SK-N-SH (cell line): ENCODE data around the gene SORBS2.

Experiments
- CHD2 ChIP-seq: fragments of 150-350 bp; IDR thresholded peaks from 2 replicates; pipeline ENCODE4 v1.6.1; 2018; ENCODE audit warnings: low read length; ENCODE audit not compliant: partially characterized antibody
- CTCF ChIP-seq: fragments of 200-600 bp; sonication (generic); IDR thresholded peaks from 2 replicates; pipeline ENCODE4 v1.6.1; 2017; ENCODE audit warnings: antibody characterized with exemption, mild to moderate bottlenecking, moderate library complexity
- IRF3 ChIP-seq: fragments of 150-350 bp; IDR thresholded peaks from 2 replicates; pipeline ENCODE4 v1.6.1; 2016; ENCODE audit warnings: mild to moderate bottlenecking, low read depth, low read length
- MAX ChIP-seq: IDR thresholded peaks from 2 replicates; pipeline ENCODE4 v1.4.0; 2012; ENCODE audit warnings: low read depth
- SMC3 ChIP-seq: IDR thresholded peaks from 2 replicates; pipeline ENCODE4 v1.6.1; 2012; ENCODE audit warnings: low read depth, low read length, improper control_type of control experiment

GRCh38 chr4:185660340-185660739 is 151.7 kb downstream of the SORBS2 start:
- TF ChIP-seq IRF3 (no peak), MAX (no peak), CTCF (no peak), CHD2 (no peak), SMC3 (no peak)
